Ectodermal cell (in vitro differentiated cells): ENCODE data around the gene ZDHHC9.

Experiments used
- H3K27ac ChIP-seq: 2 replicates; pipeline ENCODE4 v1.7.0; 2013; ENCODE audit warnings: mild to moderate bottlenecking, low read depth, low read length; ENCODE audit not compliant: insufficient read depth, poor library complexity, severe bottlenecking
- H3K27me3 ChIP-seq: 2 replicates; pipeline ENCODE4 v1.7.0; 2013; ENCODE audit warnings: mild to moderate bottlenecking, low read length; ENCODE audit not compliant: insufficient read depth, control insufficient read depth, poor library complexity, severe bottlenecking
- H3K36me3 ChIP-seq: one replicate; pipeline ENCODE4 v1.7.0; 2013; ENCODE audit warnings: low read length; ENCODE audit not compliant: control insufficient read depth, insufficient read depth
- H3K4me1 ChIP-seq: one replicate; pipeline ENCODE4 v1.7.0; 2013; ENCODE audit warnings: low read length; ENCODE audit not compliant: control insufficient read depth, insufficient read depth
- H3K4me3 ChIP-seq: 2 replicates; pipeline ENCODE4 v1.7.0; 2013; ENCODE audit warnings: low read depth, low read length, control low read depth; ENCODE audit not compliant: insufficient read depth
- H3K9me3 ChIP-seq: 2 replicates; pipeline ENCODE4 v1.7.0; 2013; ENCODE audit warnings: mild to moderate bottlenecking, low read length, moderate library complexity; ENCODE audit not compliant: control insufficient read depth
- WGBS, 2 experiments: methylation state at CpG; one replicate each; pipeline ENCODE4 v1.1.7; 2013; ENCODE audit warnings: missing lambda C conversion rate in 2 of 2; 5-methylcytosine and 5-hydroxymethylcytosine counted together

The ZDHHC9 gene

GRCh38 chrX:129768186-129768585 is 75.5 kb downstream of the ZDHHC9 start:
- no peaks in the 10 kb centered on the region for H3K27me3 ChIP-seq
- no peak overlapping the region for H3K27ac ChIP-seq
- WGBS, 2 experiments: 93 to 95% methylated on average over 8 of the region's 8 CpGs
- no peaks in the 10 kb centered on the region for H3K36me3 ChIP-seq
- no peak overlapping the region for H3K4me3 ChIP-seq
- H3K9me3 ChIP-seq: no peaks in the 10 kb centered on the region
- no peaks in the 10 kb centered on the region for H3K4me1 ChIP-seq

- H3K4me1 ChIP-seq: no peaks in the 10 kb centered on the region
- no peak overlapping the region for H3K4me3 ChIP-seq
- H3K27ac ChIP-seq: no peak overlapping the region
- H3K27me3 ChIP-seq: no peaks in the 10 kb centered on the region
- no peaks in the 10 kb centered on the region for H3K36me3 ChIP-seq
- H3K9me3 ChIP-seq: no peaks in the 10 kb centered on the region
These were observed 80.0 kb downstream of the ZDHHC9 start for GRCh38 chrX:129763666-129764065.

GRCh38 chrX:129762448-129762847 is 81.2 kb downstream of the ZDHHC9 start:
- H3K27me3 ChIP-seq: no peaks in the 10 kb centered on the region
- no peak overlapping the region for H3K4me3 ChIP-seq
- H3K27ac ChIP-seq: no peak overlapping the region
- H3K36me3 ChIP-seq: no peaks in the 10 kb centered on the region
- no peaks in the 10 kb centered on the region for H3K4me1 ChIP-seq
- no peaks in the 10 kb centered on the region for H3K9me3 ChIP-seq
- 95% methylated on average over 3 of the region's 3 CpGs for WGBS, 2 experiments

- WGBS, 2 experiments: 94 to 100% methylated on average over 4 of the region's 4 CpGs
These were observed 82.1 kb downstream of the ZDHHC9 start for GRCh38 chrX:129761596-129761995.

DNA sequence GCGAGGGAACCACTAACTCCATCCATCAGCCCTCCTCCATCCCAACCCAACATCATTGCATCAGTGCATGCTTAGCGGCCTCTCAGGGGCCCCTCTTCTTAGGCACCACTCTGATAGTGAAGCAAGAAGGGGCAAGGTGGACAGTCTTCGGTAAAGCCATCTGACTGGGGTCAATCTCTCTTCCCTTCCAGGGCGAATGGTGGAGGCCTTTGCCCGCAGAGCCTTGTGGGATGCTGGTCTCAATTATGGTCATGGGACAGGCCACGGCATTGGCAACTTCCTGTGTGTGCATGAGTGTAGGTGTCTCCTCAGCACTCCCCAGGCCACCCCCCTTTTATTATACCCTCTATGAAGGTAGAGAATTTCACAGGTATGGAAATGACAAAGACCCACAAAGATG is 82.7 kb downstream of the ZDHHC9 start:
- no peaks in the 10 kb centered on the region for H3K9me3 ChIP-seq
- H3K27ac ChIP-seq: no peak overlapping the region
- H3K4me1 ChIP-seq: no peaks in the 10 kb centered on the region
- H3K36me3 ChIP-seq: no peaks in the 10 kb centered on the region
- H3K27me3 ChIP-seq: no peaks in the 10 kb centered on the region
- WGBS, 2 experiments: 93 to 98% methylated on average over 4 to 5 of the region's 6 CpGs
- H3K4me3 ChIP-seq: no peak overlapping the region

More at GRCh38 chrX:129761596-129761995, 82.1 kb downstream of the ZDHHC9 start:
- Histone ChIP-seq H3K4me1 (no peaks in the 10 kb centered on the region), H3K9me3 (no peaks in the 10 kb centered on the region), H3K4me3 (no peak overlapping the region), H3K27ac (no peak overlapping the region), H3K27me3 (no peaks in the 10 kb centered on the region), H3K36me3 (no peaks in the 10 kb centered on the region)

- Histone ChIP-seq H3K9me3 (no peaks in the 10 kb centered on the region), H3K36me3 (no peaks in the 10 kb centered on the region), H3K27me3 (no peaks in the 10 kb centered on the region), H3K27ac (no peak overlapping the region), H3K4me3 (no peak overlapping the region), H3K4me1 (no peaks in the 10 kb centered on the region)
- WGBS, 2 experiments: 88 to 90% methylated on average over 9 of the region's 9 CpGs
These were observed 83.5 kb downstream of the ZDHHC9 start for GRCh38 chrX:129760155-129760554.

GRCh38 chrX:129759576-129760061 is 84.1 kb downstream of the ZDHHC9 start:
- no peaks in the 10 kb centered on the region for H3K4me1 ChIP-seq
- no peaks in the 10 kb centered on the region for H3K36me3 ChIP-seq
- no peaks in the 10 kb centered on the region for H3K9me3 ChIP-seq
- no peak overlapping the region for H3K4me3 ChIP-seq
- 77 to 78% methylated on average over 14 of the region's 14 CpGs for WGBS, 2 experiments
- no peak overlapping the region for H3K27ac ChIP-seq
- no peaks in the 10 kb centered on the region for H3K27me3 ChIP-seq

GRCh38 chrX:129755779-129756650 is 87.7 kb downstream of the ZDHHC9 start:
- no peaks in the 10 kb centered on the region for H3K9me3 ChIP-seq
- 80% methylated on average over 18 of the region's 18 CpGs for WGBS, 2 experiments
- H3K36me3 ChIP-seq: no peaks in the 10 kb centered on the region
- H3K4me3 ChIP-seq: no peak overlapping the region
- no peaks in the 10 kb centered on the region for H3K27me3 ChIP-seq
- H3K4me1 ChIP-seq: no peaks in the 10 kb centered on the region
- H3K27ac ChIP-seq: no peak overlapping the region

- Histone ChIP-seq H3K27ac (no peak overlapping the region), H3K27me3 (no peaks in the 10 kb centered on the region), H3K36me3 (no peaks in the 10 kb centered on the region), H3K4me3 (no peak overlapping the region), H3K4me1 (no peaks in the 10 kb centered on the region), H3K9me3 (no peaks in the 10 kb centered on the region)
- WGBS, 2 experiments: 48 to 50% methylated on average over 22 of the region's 22 CpGs
These were observed 89.3 kb downstream of the ZDHHC9 start for GRCh38 chrX:129754056-129755024.
